Spinal cord (tissue), 10 donors: Measurements from ENCODE around the gene SMYD3. TPM values are rescaled to one million over a fixed set of nuclear protein-coding genes. Genes with fewer than 3 reads are reported as not detected.

ENCODE experiments used
- DNase-seq, 6 donors: peaks; one replicate each; pipeline versions ENCODE4 v3.0.0 to v3.0.0-alpha.2; 2013 to 2015; ENCODE audit warnings: low spot score in 6 of 6, low read depth in 4 of 6
- H3K27ac ChIP-seq: one replicate; pipeline ENCODE4 v1.5.1; 2013; ENCODE audit warnings: low read depth, low read length, control low read depth
- H3K27me3 ChIP-seq: one replicate; pipeline ENCODE4 v1.6.1; 2013; ENCODE audit warnings: low read length; ENCODE audit not compliant: control insufficient read depth, insufficient read depth
- H3K36me3 ChIP-seq: one replicate; pipeline ENCODE4 v1.6.1; 2013; ENCODE audit warnings: low read length; ENCODE audit not compliant: control insufficient read depth, insufficient read depth
- H3K4me1 ChIP-seq: one replicate; pipeline ENCODE4 v1.6.1; 2013; ENCODE audit warnings: low read length; ENCODE audit not compliant: control insufficient read depth, insufficient read depth
- H3K4me3 ChIP-seq: one replicate; pipeline ENCODE4 v1.5.1; 2013; ENCODE audit warnings: low read depth, low read length, control low read depth
- H3K9me3 ChIP-seq: one replicate; pipeline ENCODE4 v1.6.1; 2013; ENCODE audit warnings: low read length; ENCODE audit not compliant: control insufficient read depth, insufficient read depth
- WGBS: methylation state at CpG from one replicate; pipeline ENCODE4 v1.1.5; 2013; ENCODE audit warnings: missing lambda C conversion rate; ENCODE audit not compliant: insufficient coverage; 5-methylcytosine and 5-hydroxymethylcytosine counted together
- polyA plus RNA-seq, 2 donors: library from polyadenylated mRNA; unstranded; fragments of 120-200 nt; gene quantifications; one replicate each; pipeline ENCODE4 v1.2.1, GENCODE V29; 2013; ENCODE audit not compliant: insufficient read length in 2 of 2
- total RNA-seq, 2 donors: library from RNA; depleted of rRNA in 1 of 2; stranded (reverse); fragments of 120-200 nt in 1 of 2; fragments of >200 nt in 1 of 2; gene quantifications; one replicate each; pipeline versions ENCODE4 v1.2.3 to v1.2.4, GENCODE V29; 2013 to 2014
- donor health status: healthy.

Gene SMYD3
- total and polyA plus RNA-seq, 4 donors: 37.5 to 54.4 (median 49.4) TPM

- Histone ChIP-seq H3K9me3 (peaks cover 5% of the 10 kb centered on the region), H3K36me3 (no peaks in the 10 kb centered on the region), H3K4me1 (peaks cover 7% of the 10 kb centered on the region), H3K27ac (no peak overlapping the region), H3K4me3 (no peak overlapping the region), H3K27me3 (no peaks in the 10 kb centered on the region)
- DNase-seq: peak in 1 of 6 donors; percentile 13
- whole genome bisulfite sequencing: 50% methylated on average over 8 of the region's 8 CpGs
Measured at GRCh38 chr1:246355411-246356230, 151.5 kb downstream of the SMYD3 start.

- no peaks in the 10 kb centered on the region for H3K36me3 ChIP-seq
- WGBS: no CpG with 5 or more reads among the region's 5 CpGs
- H3K27ac ChIP-seq: no peak overlapping the region
- no peak overlapping the region for H3K4me3 ChIP-seq
- peaks cover 7% of the 10 kb centered on the region for H3K4me1 ChIP-seq
- no peaks in the 10 kb centered on the region for H3K27me3 ChIP-seq
- peaks cover 5% of the 10 kb centered on the region for H3K9me3 ChIP-seq
- no peak for DNase-seq
Measured at GRCh38 chr1:246351721-246352120, 155.4 kb downstream of the SMYD3 start.

DNA sequence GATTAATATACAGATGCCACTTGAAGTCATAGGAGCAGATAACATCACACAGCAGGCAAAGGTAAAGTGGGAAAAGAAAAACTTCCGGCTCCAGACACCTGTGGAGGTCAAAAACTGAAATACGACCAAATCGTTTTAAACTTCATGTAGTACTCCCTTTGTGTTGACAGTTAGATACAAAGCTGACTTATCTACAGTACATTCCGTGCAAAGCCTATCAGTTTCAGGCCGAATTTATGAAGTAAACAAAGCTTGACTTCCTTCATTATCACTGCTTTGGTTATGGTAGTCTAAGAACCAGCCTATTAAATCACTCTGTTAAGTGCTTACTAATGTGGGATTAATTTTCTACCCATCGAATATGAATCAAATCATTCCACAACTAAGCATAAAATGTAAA, 156.3 kb downstream of the SMYD3 start:
- Histone ChIP-seq H3K27me3 (no peaks in the 10 kb centered on the region), H3K27ac (no peak overlapping the region), H3K9me3 (no peaks in the 10 kb centered on the region), H3K4me3 (no peak overlapping the region), H3K4me1 (peaks cover 6% of the 10 kb centered on the region), H3K36me3 (no peaks in the 10 kb centered on the region)
- 83% methylated on average over 2 of the region's 6 CpGs for WGBS
- no peak for DNase-seq

DNA sequence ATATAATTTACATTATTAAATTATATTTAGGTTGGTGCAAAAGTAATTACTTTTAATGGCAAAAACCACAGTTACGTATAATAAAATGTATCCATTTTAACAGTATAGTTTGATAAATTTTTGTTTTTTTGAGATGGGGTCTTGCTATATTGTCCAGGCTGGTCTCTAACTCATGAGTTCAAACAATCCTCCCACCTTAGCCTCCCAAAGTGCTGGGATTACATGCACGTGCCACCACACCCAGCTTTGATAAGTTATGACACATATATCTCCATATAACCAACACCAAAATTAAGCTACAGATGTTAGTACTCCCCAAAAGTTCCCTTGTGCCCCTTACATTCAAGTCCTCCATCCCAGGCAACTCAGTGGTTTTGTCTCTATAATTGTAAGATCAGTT, 163.1 kb downstream of the SMYD3 start:
- Histone ChIP-seq H3K9me3 (no peaks in the 10 kb centered on the region), H3K27me3 (no peaks in the 10 kb centered on the region), H3K36me3 (no peaks in the 10 kb centered on the region), H3K4me1 (no peaks in the 10 kb centered on the region), H3K27ac (no peak overlapping the region), H3K4me3 (no peak overlapping the region)
- 88% methylated on average over 1 of the region's 2 CpGs for WGBS
- DNase-seq: no peak

- H3K27ac ChIP-seq: no peak overlapping the region
- DNase-seq: no peak
- H3K4me3 ChIP-seq: no peak overlapping the region
Measured at GRCh38 chr1:246343251-246343650, 163.8 kb downstream of the SMYD3 start.

DNA sequence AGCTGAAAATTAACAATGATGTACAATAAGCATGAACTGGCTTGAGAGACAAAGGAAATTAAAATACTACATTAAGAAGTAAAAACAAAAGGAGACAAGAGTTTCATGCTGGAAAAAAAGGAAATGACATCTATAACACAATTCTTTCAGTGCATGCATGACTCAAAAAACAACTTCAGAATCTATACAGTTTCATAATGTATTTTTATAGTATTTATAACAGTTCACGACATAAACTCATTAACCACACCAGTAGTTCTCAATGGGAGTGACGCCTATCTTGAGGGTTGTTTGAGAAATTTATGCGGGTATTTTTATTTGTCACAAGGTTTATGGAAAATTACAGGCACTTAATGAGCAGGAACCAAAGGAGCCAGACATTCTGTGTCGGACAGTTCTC, 168.5 kb downstream of the SMYD3 start:
- no peak overlapping the region for H3K4me3 ChIP-seq
- no peaks in the 10 kb centered on the region for H3K36me3 ChIP-seq
- no peaks in the 10 kb centered on the region for H3K27me3 ChIP-seq
- no peaks in the 10 kb centered on the region for H3K9me3 ChIP-seq
- H3K27ac ChIP-seq: no peak overlapping the region
- no peaks in the 10 kb centered on the region for H3K4me1 ChIP-seq
- DNase-seq: no peak
- WGBS: no CpG with 5 or more reads among the region's 4 CpGs

More at GRCh38 chr1:246343251-246343650, 163.8 kb downstream of the SMYD3 start:
- Histone ChIP-seq H3K4me1 (no peaks in the 10 kb centered on the region), H3K27me3 (no peaks in the 10 kb centered on the region), H3K9me3 (no peaks in the 10 kb centered on the region), H3K36me3 (no peaks in the 10 kb centered on the region)
- WGBS: 100% methylated on average over 1 of the region's 1 CpG

- WGBS: 83% methylated on average over 4 of the region's 4 CpGs
- no peak for DNase-seq
- Histone ChIP-seq H3K27me3 (no peaks in the 10 kb centered on the region), H3K4me3 (no peak overlapping the region), H3K27ac (no peak overlapping the region), H3K4me1 (no peaks in the 10 kb centered on the region), H3K36me3 (no peaks in the 10 kb centered on the region), H3K9me3 (no peaks in the 10 kb centered on the region)
Measured at GRCh38 chr1:246338098-246338497, 169.0 kb downstream of the SMYD3 start.

DNA sequence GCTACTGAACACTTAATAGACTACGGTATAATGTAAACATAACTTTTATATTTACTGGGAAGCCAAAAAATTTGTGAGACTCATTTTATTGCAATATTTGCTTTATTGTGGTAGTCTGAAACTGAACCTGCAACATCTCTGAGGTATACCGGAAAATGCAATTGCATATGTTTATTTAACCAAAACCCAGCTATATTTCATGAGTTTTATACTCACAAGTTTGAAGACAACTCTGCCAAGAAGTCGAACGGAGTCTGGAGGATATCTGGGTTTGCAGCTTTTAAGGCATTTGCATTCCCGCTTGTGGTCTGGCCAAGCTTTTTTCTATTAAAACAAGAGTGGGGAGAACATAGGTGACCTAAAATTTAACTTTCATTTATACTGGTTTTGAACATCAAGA, 171.9 kb downstream of the SMYD3 start:
- no peak overlapping the region for H3K27ac ChIP-seq
- no peaks in the 10 kb centered on the region for H3K27me3 ChIP-seq
- no CpG with 5 or more reads among the region's 5 CpGs for WGBS
- DNase-seq: no peak
- H3K4me1 ChIP-seq: no peaks in the 10 kb centered on the region
- H3K36me3 ChIP-seq: no peaks in the 10 kb centered on the region
- H3K4me3 ChIP-seq: no peak overlapping the region
- no peaks in the 10 kb centered on the region for H3K9me3 ChIP-seq

- no peaks in the 10 kb centered on the region for H3K9me3 ChIP-seq
- H3K4me3 ChIP-seq: no peak overlapping the region
- H3K36me3 ChIP-seq: no peaks in the 10 kb centered on the region
- no peak overlapping the region for H3K27ac ChIP-seq
- no peak for DNase-seq
- WGBS: no CpG with 5 or more reads among the region's 1 CpG
- no peaks in the 10 kb centered on the region for H3K4me1 ChIP-seq
- no peaks in the 10 kb centered on the region for H3K27me3 ChIP-seq
Measured at GRCh38 chr1:246333855-246334254, 173.2 kb downstream of the SMYD3 start.

GRCh38 chr1:246332078-246332477, 175.0 kb downstream of the SMYD3 start:
- no CpG with 5 or more reads among the region's 1 CpG for WGBS
- no peak for DNase-seq
- no peaks in the 10 kb centered on the region for H3K27me3 ChIP-seq
- no peak overlapping the region for H3K4me3 ChIP-seq
- no peaks in the 10 kb centered on the region for H3K36me3 ChIP-seq
- no peak overlapping the region for H3K27ac ChIP-seq
- H3K9me3 ChIP-seq: no peaks in the 10 kb centered on the region
- H3K4me1 ChIP-seq: no peaks in the 10 kb centered on the region
